Gastrocnemius medialis (tissue), 4 donors: ENCODE data around the gene SQSTM1.

Experiments used
- CTCF ChIP-seq, 5 experiments: fragments of 450-650 bp in 3 of 5; fragments of 200-600 bp in 2 of 5; sonication (generic) in 2 of 5; IDR thresholded peaks in 4 of 5; conservative IDR thresholded peaks in 1 of 5; 1 replicate in 4 of 5; 2 replicates in 1 of 5; pipeline ENCODE4 v1.5.1; 2016 to 2019; ENCODE audit warnings: antibody characterized with exemption in 5 of 5, mild to moderate bottlenecking in 3 of 5, moderate library complexity in 3 of 5
- POLR2A ChIP-seq, 2 donors: fragments of 450-650 bp; IDR thresholded peaks; one replicate each; pipeline ENCODE4 v1.6.1; 2017; ENCODE audit warnings: antibody characterized with exemption in 2 of 2, mild to moderate bottlenecking in 2 of 2, moderate library complexity in 2 of 2

- no peak for TF ChIP-seq CTCF (IDR thresholded peaks at IDR 0.05 in 4 of 5, conservative IDR thresholded peaks at IDR 0.05 in 1 of 5)
- TF ChIP-seq POLR2A (IDR thresholded peaks at IDR 0.05), result no peak
These were observed 27.9 kb upstream of the SQSTM1 start for GRCh38 chr5:179792612-179793467.
